OCI-LY3 (cell line): ENCODE measurements around the gene PDXK.

Experiments used
- H2AFZ ChIP-seq: fragments of 200-600, 300-600 bp; shearing (Covaris generic); 2 replicates; pipeline ENCODE4 v1.6.0; 2014; ENCODE audit warnings: antibody characterized with exemption, low read depth, low read length
- H3K27ac ChIP-seq: fragments of 200-600, 300-600 bp; sonication (generic); 2 replicates; pipeline ENCODE4 v1.5.1; 2014; ENCODE audit warnings: mild to moderate bottlenecking, low read length, moderate library complexity, mixed read lengths
- H3K27me3 ChIP-seq: fragments of 200-600, 300-600 bp; sonication (generic); 2 replicates; pipeline ENCODE4 v1.6.1; 2014; ENCODE audit warnings: low read depth, low read length, mixed read lengths
- H3K36me3 ChIP-seq: fragments of 200-600, 300-600 bp; sonication (generic); replicated peaks from 2 replicates; pipeline ENCODE3; 2014; ENCODE audit warnings: low read depth, low read length, mixed read lengths
- H3K4me1 ChIP-seq: fragments of 300-600, 200-600 bp; sonication (generic); 2 replicates; pipeline ENCODE4 v1.6.1; 2014; ENCODE audit warnings: low read length, mixed read lengths
- H3K4me2 ChIP-seq: fragments of 200-600, 300-600 bp; sonication (generic); 2 replicates; pipeline ENCODE4 v1.6.1; 2014; ENCODE audit warnings: low read length, mixed read lengths
- H3K4me3 ChIP-seq: fragments of 300-600, 200-600 bp; sonication (generic); 2 replicates; pipeline ENCODE4 v1.5.1; 2014; ENCODE audit warnings: antibody characterized with exemption, mild to moderate bottlenecking, low read length, moderate library complexity
- H3K79me2 ChIP-seq: fragments of 300-600, 200-600 bp; shearing (Covaris generic); 2 replicates; pipeline ENCODE4 v1.6.1; 2014; ENCODE audit warnings: mild to moderate bottlenecking, low read length, mixed read lengths
- H3K9ac ChIP-seq: fragments of 300-600, 200-600 bp; shearing (Covaris generic); 2 replicates; pipeline ENCODE4 v1.6.0; 2014; ENCODE audit warnings: mild to moderate bottlenecking, low read length, moderate library complexity
- H3K9me3 ChIP-seq: fragments of 200-600, 300-600 bp; shearing (Covaris generic); 2 replicates; pipeline ENCODE4 v1.6.1; 2014; ENCODE audit warnings: low read length, mixed read lengths; ENCODE audit not compliant: insufficient read depth
- H4K20me1 ChIP-seq: fragments of 200-600, 300-600 bp; sonication (generic); 2 replicates; pipeline ENCODE4 v1.6.1; 2016; ENCODE audit warnings: low read length, mixed read lengths; ENCODE audit not compliant: insufficient read depth
- EZH2phosphoT487 ChIP-seq: fragments of 200-600 bp; shearing (Covaris generic); IDR thresholded peaks from 2 replicates; pipeline ENCODE4 v1.6.1; 2018; ENCODE audit warnings: antibody characterized with exemption, mixed run types, low read depth
- TF ChIP-seq, protein P1 (sequence below): fragments of 200-600, 300-600 bp; sonication (generic); IDR thresholded peaks from 2 replicates; pipeline ENCODE4 v1.5.1; 2014; ENCODE audit warnings: antibody characterized with exemption, low read length, low read depth

Gene PDXK

DNA sequence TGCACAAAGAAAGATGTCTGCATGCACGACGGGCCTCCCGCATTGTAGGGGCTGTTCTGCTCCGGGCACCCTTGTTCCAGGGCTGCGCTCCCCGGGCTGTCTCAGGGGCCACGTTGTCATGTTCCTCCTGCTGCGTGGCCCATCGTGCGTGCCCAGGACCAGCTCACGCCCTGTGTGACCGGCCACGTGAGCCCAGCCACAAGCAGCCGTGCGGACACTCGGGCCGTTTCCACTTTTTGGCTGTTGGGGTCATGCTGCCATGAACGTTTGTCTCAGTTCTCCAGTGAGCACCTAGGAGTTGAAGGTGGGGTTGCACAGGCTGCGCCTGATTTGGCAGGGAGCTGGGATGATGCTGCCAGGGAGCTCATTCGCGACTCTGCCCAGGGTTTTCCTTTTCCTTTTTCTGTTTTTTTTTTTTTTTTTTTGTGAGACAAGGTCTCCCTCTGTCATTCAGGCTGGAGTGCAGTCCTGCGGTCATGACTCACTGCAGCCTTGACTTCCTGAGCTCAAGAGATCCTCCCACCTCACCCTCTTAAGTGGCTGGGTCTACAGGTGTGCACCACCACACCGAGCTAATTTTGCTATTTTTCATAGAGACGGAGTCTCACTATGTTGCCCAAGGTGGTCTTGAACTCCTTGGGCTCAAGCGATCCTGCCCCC is 17.4 kb downstream of the PDXK start:
- H3K36me3 ChIP-seq: peaks cover 4% of the 10 kb centered on the region
- no peak overlapping the region for H3K9ac ChIP-seq
- no peaks in the 10 kb centered on the region for H3K9me3 ChIP-seq
- H3K79me2 ChIP-seq: no peaks in the 10 kb centered on the region; the same call in 1 of the 2 replicates
- H3K4me1 ChIP-seq: no peaks in the 10 kb centered on the region
- H2AFZ ChIP-seq: no peak overlapping the region
- no peak overlapping the region for H3K27ac ChIP-seq
- TF ChIP-seq, protein P1, sequence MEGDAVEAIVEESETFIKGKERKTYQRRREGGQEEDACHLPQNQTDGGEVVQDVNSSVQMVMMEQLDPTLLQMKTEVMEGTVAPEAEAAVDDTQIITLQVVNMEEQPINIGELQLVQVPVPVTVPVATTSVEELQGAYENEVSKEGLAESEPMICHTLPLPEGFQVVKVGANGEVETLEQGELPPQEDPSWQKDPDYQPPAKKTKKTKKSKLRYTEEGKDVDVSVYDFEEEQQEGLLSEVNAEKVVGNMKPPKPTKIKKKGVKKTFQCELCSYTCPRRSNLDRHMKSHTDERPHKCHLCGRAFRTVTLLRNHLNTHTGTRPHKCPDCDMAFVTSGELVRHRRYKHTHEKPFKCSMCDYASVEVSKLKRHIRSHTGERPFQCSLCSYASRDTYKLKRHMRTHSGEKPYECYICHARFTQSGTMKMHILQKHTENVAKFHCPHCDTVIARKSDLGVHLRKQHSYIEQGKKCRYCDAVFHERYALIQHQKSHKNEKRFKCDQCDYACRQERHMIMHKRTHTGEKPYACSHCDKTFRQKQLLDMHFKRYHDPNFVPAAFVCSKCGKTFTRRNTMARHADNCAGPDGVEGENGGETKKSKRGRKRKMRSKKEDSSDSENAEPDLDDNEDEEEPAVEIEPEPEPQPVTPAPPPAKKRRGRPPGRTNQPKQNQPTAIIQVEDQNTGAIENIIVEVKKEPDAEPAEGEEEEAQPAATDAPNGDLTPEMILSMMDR: no peak
- no peak for TF ChIP-seq EZH2phosphoT487
- no peak overlapping the region for H3K4me3 ChIP-seq
- H4K20me1 ChIP-seq: peaks cover 16% of the 10 kb centered on the region
- no peak overlapping the region for H3K4me2 ChIP-seq
- no peaks in the 10 kb centered on the region for H3K27me3 ChIP-seq

DNA sequence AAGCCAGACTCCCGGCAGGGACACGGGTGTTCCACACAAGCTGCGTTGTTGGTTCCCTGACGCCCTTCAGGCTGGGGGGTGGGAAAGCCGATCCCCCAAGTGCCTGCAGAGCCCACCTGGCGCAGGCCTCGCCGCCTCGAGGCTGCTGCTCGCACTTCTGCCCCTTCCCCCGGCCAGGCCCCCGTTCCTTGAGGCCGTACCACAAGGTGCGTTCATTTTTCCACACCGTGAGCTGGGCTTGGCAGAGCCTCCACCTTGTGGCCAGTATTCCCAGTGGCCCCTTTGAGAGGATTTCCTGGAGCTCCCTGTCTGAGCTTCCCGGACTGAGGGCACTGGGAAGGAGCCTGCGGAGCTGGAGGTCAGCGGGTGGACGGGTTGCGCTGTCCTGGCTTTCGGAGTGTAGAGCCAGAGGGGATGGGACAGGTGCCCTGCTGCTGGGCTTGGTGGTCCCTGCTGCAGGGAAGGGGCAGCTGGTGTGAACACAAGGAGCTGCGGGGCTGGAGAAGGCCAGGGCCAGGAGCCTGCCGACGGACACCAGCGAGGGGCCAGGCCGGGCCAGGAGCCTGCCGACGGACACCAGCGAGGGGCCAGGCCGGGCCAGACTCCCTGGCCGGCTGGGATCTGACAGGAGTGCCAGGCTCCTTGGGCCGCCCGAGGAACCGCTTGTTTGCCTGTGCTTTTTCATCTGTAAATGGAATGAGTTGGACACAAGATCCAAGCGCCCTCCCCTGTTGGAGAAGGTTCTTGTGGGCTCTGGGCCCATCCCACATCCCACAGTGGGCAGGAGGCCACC is 18.4 kb downstream of the PDXK start:
- no peaks in the 10 kb centered on the region; the same call in 1 of the 2 replicates for H3K79me2 ChIP-seq

DNA sequence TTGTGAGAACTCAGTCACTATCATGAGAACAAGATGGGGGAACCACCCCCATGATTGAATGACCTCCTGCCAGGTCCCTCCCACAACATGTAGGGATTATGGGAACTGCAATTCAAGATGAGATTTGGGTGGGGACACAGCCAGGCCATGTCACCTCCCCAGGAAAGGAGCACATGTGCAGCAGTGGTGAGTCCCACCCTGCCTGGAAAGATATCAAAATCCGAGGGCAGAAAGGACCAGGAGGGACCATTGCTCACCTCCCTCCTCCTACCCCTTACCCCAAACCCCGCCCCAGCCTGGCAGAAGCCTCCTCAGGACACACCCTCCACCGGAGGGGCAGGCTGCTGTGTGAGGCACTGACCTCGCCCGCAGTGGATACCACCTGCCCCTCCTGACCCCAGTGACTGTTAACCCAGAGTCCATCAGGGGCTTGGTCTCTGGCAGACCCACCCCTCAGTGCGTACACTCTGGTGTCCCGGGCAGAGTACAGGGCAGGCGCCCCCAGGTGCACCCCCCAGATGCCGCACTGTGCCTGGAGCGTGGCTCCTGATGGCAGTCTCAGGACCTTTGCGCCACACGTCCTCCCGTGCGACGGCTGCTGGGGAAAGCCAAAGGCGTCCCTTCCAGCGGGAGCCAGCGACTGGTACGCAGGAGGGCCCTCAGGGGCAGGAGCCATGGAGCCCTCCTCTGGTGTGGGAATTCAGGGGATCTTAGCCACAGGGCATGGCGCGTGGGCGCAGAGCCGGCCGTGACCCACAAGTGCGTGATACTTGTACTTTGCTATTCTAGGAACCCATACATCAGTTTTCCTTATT is 20.9 kb downstream of the PDXK start:
- no peaks in the 10 kb centered on the region for H3K79me2 ChIP-seq
- no peak overlapping the region for H3K27ac ChIP-seq
- no peaks in the 10 kb centered on the region for H4K20me1 ChIP-seq
- no peak overlapping the region for H3K4me3 ChIP-seq
- H3K36me3 ChIP-seq: peaks cover 5% of the 10 kb centered on the region
- no peak overlapping the region for H2AFZ ChIP-seq
- H3K4me2 ChIP-seq: no peak overlapping the region
- no peaks in the 10 kb centered on the region for H3K4me1 ChIP-seq
- no peaks in the 10 kb centered on the region for H3K9me3 ChIP-seq
- TF ChIP-seq, protein P1: no peak
- no peak for TF ChIP-seq EZH2phosphoT487
- no peaks in the 10 kb centered on the region for H3K27me3 ChIP-seq
- no peak overlapping the region for H3K9ac ChIP-seq

More for the DNA sequence above, 18.4 kb downstream of the PDXK start:
- no peaks in the 10 kb centered on the region for H3K4me1 ChIP-seq
- no peaks in the 10 kb centered on the region for H3K27me3 ChIP-seq
- H2AFZ ChIP-seq: no peak overlapping the region
- H3K9me3 ChIP-seq: no peaks in the 10 kb centered on the region
- H3K27ac ChIP-seq: no peak overlapping the region
- H3K36me3 ChIP-seq: peaks cover under 1% of the 10 kb centered on the region
- H3K4me2 ChIP-seq: no peak overlapping the region
- H3K4me3 ChIP-seq: no peak overlapping the region
- TF ChIP-seq, protein P1: no peak
- TF ChIP-seq EZH2phosphoT487: no peak
- H3K9ac ChIP-seq: no peak overlapping the region
- peaks cover 9% of the 10 kb centered on the region for H4K20me1 ChIP-seq
